WI38 (cell line): ENCODE results near the gene ASB17.

Source experiments
- H3K4me3 ChIP-seq: 2 replicates; pipeline ENCODE4 v1.5.1; 2011; ENCODE audit warnings: low read depth, mild to moderate bottlenecking, control low read depth, low read length
- TF ChIP-seq, protein P1 (sequence below): IDR thresholded peaks from 2 replicates; pipeline ENCODE4 v1.5.1; 2012; ENCODE audit warnings: low read depth, mild to moderate bottlenecking, control low read depth, low read length

Gene ASB17

DNA sequence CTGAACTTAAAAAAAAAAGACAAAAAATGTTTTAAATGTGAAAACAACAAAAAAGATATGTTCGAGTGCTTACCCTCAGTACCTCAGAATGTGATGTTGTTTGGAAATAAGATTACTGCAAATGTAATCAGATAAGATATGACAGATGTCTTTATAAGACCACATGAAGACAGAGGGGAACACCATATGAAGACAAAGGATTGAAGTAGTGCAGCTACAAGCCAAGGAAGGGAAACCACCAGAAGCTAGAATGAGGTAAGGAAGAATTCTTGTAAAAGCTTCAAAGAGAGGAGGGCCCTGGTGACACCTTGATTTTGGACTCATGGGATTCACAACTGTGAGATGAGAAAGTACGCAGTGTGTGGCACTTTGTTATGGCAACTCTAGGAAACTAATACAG is 15.4 kb downstream of the ASB17 start:
- TF ChIP-seq, protein P1, sequence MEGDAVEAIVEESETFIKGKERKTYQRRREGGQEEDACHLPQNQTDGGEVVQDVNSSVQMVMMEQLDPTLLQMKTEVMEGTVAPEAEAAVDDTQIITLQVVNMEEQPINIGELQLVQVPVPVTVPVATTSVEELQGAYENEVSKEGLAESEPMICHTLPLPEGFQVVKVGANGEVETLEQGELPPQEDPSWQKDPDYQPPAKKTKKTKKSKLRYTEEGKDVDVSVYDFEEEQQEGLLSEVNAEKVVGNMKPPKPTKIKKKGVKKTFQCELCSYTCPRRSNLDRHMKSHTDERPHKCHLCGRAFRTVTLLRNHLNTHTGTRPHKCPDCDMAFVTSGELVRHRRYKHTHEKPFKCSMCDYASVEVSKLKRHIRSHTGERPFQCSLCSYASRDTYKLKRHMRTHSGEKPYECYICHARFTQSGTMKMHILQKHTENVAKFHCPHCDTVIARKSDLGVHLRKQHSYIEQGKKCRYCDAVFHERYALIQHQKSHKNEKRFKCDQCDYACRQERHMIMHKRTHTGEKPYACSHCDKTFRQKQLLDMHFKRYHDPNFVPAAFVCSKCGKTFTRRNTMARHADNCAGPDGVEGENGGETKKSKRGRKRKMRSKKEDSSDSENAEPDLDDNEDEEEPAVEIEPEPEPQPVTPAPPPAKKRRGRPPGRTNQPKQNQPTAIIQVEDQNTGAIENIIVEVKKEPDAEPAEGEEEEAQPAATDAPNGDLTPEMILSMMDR = no peak
- H3K4me3 ChIP-seq = no peak overlapping the region

DNA sequence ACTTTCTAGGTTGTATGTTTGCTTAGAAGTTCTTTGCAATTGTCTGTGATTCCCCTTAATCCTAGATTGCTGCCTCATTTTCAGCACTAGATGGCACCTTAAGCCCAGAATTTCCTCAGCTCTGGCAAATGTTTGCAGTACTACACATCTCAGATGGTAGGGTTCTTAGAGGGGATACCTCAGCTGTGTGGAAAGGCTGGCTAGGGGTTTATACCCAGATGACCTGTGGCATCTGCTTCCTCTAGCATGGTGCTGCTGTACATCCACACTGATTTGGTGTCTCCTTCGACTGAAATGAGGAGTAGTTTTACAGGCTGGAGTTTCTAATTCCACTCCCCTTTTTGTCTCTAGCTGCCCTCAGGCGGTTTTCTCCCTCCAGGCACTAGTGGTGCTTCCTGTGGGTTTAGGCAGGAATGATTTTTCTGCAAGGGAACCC is 23.5 kb downstream of the ASB17 start:
- TF ChIP-seq, protein P1 = no peak
- no peak overlapping the region for H3K4me3 ChIP-seq

DNA sequence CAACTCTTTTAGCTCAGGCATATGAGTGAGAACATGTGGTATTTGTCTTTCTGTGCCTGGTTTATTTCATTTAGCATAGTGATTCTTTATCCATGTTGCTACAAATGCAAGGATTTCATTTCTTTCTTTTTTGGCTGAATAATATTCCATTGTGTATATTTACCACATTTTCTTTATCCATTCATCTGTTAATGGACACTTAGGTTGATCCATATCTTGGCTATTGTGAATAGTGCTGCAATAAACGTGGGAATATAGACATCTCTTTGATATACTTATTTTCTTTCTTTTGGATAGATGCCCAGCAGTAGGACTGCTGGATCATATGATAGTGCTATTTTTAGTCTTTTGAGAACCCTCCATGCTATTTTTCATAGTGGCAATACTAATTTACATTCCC is 30.8 kb downstream of the ASB17 start:
- H3K4me3 ChIP-seq = no peak overlapping the region
- TF ChIP-seq, protein P1 = no peak

DNA sequence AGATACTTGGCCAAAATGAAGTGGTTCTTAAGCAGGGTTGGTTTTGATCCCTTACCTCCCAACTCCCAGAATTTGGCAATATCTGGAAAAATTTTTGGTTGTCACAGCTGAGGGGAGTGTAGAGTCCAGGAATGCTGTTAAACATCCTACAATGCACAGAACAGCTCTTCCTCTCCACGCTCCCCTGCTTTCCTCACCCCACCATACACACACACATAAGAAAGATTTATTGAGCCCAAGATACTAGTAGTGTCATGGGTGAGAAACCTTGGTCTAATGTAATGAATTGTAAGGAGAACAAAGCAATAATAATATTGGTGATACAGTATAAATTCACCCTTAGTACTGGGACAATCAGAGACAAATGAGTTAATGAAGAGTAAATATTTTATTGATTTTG is 47.8 kb downstream of the ASB17 start:
- no peak overlapping the region for H3K4me3 ChIP-seq
- TF ChIP-seq, protein P1 = no peak

DNA sequence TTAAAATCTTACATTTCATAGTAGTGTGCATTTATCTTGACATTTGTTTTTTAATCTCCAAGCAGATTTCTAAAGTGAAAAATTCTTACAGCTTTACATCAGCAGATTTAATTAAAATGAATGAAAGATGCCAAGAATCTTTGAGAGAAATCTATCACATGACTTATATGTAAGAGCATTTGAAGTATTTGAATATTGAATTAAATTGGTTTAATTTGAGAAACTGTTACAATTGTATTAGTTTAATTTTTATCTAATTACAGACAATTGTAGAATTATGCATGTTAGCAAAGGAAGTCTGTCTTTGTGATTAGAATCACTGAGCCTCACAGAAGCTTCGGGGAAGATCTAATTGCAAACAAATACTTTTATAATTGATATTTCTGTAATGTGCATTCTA is 52.2 kb downstream of the ASB17 start:
- H3K4me3 ChIP-seq = no peak overlapping the region
- TF ChIP-seq, protein P1 = no peak

DNA sequence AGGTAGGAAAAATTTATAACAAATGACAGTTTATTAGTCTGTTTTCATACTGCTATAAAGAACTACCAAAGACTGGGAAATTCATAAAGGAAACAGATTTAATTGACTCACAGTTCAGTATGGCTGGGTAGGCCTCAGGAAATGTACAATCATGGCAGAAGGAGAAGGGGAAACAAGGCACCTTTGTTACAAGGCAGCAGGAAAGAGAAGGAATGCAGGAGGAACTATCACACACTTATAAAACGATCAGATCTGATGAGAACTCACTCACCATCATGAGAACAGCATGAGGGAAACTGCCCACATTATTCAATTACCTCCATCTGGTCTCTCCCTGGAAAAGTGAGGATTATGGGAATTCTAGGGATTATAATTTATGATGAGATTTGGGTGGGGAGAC is 61.3 kb downstream of the ASB17 start:
- TF ChIP-seq, protein P1 = no peak

More for the DNA sequence above, 61.3 kb downstream of the ASB17 start:
- no peak overlapping the region for H3K4me3 ChIP-seq
